Endothelial cell of umbilical vein (primary cell): ENCODE results near the gene ELAVL1. TPM values are rescaled to one million over a fixed set of nuclear protein-coding genes. Genes with fewer than 3 reads are reported as not detected.

Source experiments
- BruUV-seq: library from RNA; stranded (reverse); fragments of 400-500 nt; replicated peaks from 2 replicates; lab custom pipeline; 2021; lab: Mats Ljungman, UMichigan
- CTCF ChIA-PET: fragments of 300-600, 350-600 bp; sonication (Branson Sonifier 250); formaldehyde crosslinking; loops from one replicate; lab custom pipeline; 2021; ENCODE audit warnings: antibody characterized with exemption, inconsistent platforms; lab: Charles Lee
- POLR2A ChIA-PET: fragments of 300-600, 350-600 bp; sonication (Branson Sonifier 250); formaldehyde crosslinking; loops from one replicate; lab custom pipeline; 2021; ENCODE audit warnings: antibody characterized with exemption, inconsistent platforms; lab: Charles Lee
- DNase-seq: peaks from one replicate; pipeline ENCODE4 v3.0.0-alpha.2; 2011; ENCODE audit warnings: low read depth, low spot score
- FAIRE-seq: peaks from 2 replicates; lab custom pipeline; 2011; peaks lifted over from hg19 to GRCh38; lab: Jason Lieb, UNC
- H2AFZ ChIP-seq: 2 replicates; pipeline ENCODE4 v1.6.0; 2012; ENCODE audit warnings: low read depth, low read length, control low read depth, inconsistent platforms
- H3K27ac ChIP-seq: 2 replicates; pipeline ENCODE4 v1.5.1; 2011; ENCODE audit warnings: low read depth, mild to moderate bottlenecking, control low read depth, low read length, moderate library complexity; ENCODE audit not compliant: insufficient read depth
- H3K27me3 ChIP-seq, 2 experiments: 2 replicates each; pipeline versions ENCODE4 v1.6.0 to v1.6.1; 2011; ENCODE audit warnings: low read length in 2 of 2, mixed read lengths in 1 of 2; ENCODE audit not compliant: control insufficient read depth in 2 of 2, insufficient read depth in 2 of 2
- H3K36me3 ChIP-seq, 2 experiments: 2 replicates in 1 of 2; 3 replicates in 1 of 2; pipeline ENCODE4 v1.5.1; 2011; ENCODE audit warnings: low read length in 2 of 2, mild to moderate bottlenecking in 1 of 2, moderate library complexity in 1 of 2; ENCODE audit not compliant: control insufficient read depth in 2 of 2, insufficient read depth in 2 of 2; ENCODE audit errors: extremely low read depth in 1 of 2
- H3K4me1 ChIP-seq: 3 replicates; pipeline ENCODE4 v1.5.1; 2011; ENCODE audit warnings: mild to moderate bottlenecking, low read length; ENCODE audit not compliant: control insufficient read depth, insufficient read depth; ENCODE audit errors: extremely low read depth
- H3K4me2 ChIP-seq: 2 replicates; pipeline ENCODE4 v1.6.1; 2011; ENCODE audit warnings: low read length, control low read depth, mixed read lengths; ENCODE audit not compliant: insufficient read depth
- H3K4me3 ChIP-seq, 3 experiments: fragments of 200-600 bp in 1 of 3; sonication (generic), shearing (Covaris generic) in 1 of 3; replicated peaks in 1 of 3; 2 replicates each; pipeline ENCODE4 v1.5.1; 2011 to 2016; ENCODE audit warnings: control low read depth in 3 of 3, low read length in 3 of 3, mild to moderate bottlenecking in 2 of 3, inconsistent platforms in 1 of 3, low read depth in 1 of 3, moderate library complexity in 1 of 3; ENCODE audit not compliant: insufficient read depth in 1 of 3
- H3K79me2 ChIP-seq: 2 replicates; pipeline ENCODE4 v1.6.0; 2012; ENCODE audit warnings: low read length, inconsistent platforms; ENCODE audit not compliant: control insufficient read depth, insufficient read depth
- H3K9ac ChIP-seq: replicated peaks from 2 replicates; pipeline ENCODE3; 2011; ENCODE audit warnings: low read length, control low read depth; ENCODE audit not compliant: insufficient read depth; ENCODE audit errors: extremely low read depth
- H3K9me1 ChIP-seq: replicated peaks from 3 replicates; pipeline ENCODE4 v1.6.0; 2011; ENCODE audit warnings: mild to moderate bottlenecking, low read length; ENCODE audit not compliant: control insufficient read depth, insufficient read depth; ENCODE audit errors: extremely low read depth
- H3K9me3 ChIP-seq: replicated peaks from 2 replicates; pipeline ENCODE4 v1.5.1; 2012; ENCODE audit warnings: low read length, inconsistent platforms; ENCODE audit not compliant: control insufficient read depth, insufficient read depth
- H4K20me1 ChIP-seq: replicated peaks from 2 replicates; pipeline ENCODE3; 2011; ENCODE audit warnings: mild to moderate bottlenecking, low read length; ENCODE audit not compliant: control insufficient read depth, insufficient read depth; ENCODE audit errors: extremely low read depth
- EZH2 ChIP-seq: IDR thresholded peaks from 2 replicates; pipeline ENCODE4 v1.6.1; 2012; ENCODE audit warnings: borderline replicate concordance, low read depth, mild to moderate bottlenecking, moderate library complexity, low read length, inconsistent platforms; ENCODE audit not compliant: severe bottlenecking
- FOS ChIP-seq: IDR thresholded peaks from 2 replicates; pipeline ENCODE4 v1.6.1; 2011; ENCODE audit warnings: mild to moderate bottlenecking, low read length, moderate library complexity, borderline replicate concordance; ENCODE audit not compliant: insufficient read depth
- GATA2 ChIP-seq: IDR thresholded peaks from 2 replicates; pipeline ENCODE4 v1.7.0; 2011; ENCODE audit warnings: low read depth, mild to moderate bottlenecking, moderate library complexity, mixed read lengths, low read length; ENCODE audit not compliant: insufficient read length, insufficient read depth
- JUN ChIP-seq: IDR thresholded peaks from 2 replicates; pipeline ENCODE4 v1.6.1; 2011; ENCODE audit warnings: borderline replicate concordance, low read depth; ENCODE audit not compliant: insufficient read length, insufficient read depth
- MYC ChIP-seq: IDR thresholded peaks from one replicate; pipeline ENCODE4 v1.6.1; 2011; ENCODE audit warnings: mild to moderate bottlenecking, low read depth, low read length
- POLR2A ChIP-seq: IDR thresholded peaks from 2 replicates; pipeline ENCODE4 v1.6.1; 2012; ENCODE audit warnings: low read depth, mild to moderate bottlenecking, control low read depth, low read length
- POLR2AphosphoS5 ChIP-seq: IDR thresholded peaks from 2 replicates; pipeline ENCODE4 v1.6.1; 2012; ENCODE audit warnings: low read depth, mild to moderate bottlenecking, control low read depth, low read length, moderate library complexity; ENCODE audit not compliant: insufficient read depth
- dilution Hi-C: fragments of 300-500 bp; cut with MboI; formaldehyde crosslinking; loops from one replicate; pipeline ENCODE4 v1.15.0; 2019; ENCODE audit warnings: low sequenced_read_pairs; ENCODE audit not compliant: extremely low pct_ligation_motif_present
- intact Hi-C: fragments of 100-400 bp; cut with micrococcal nuclease; formaldehyde crosslinking; loops from one replicate; pipeline ENCODE4 v1.10.0; 2022
- polyA plus RNA-seq, 4 experiments: library from polyadenylated mRNA; depleted of rRNA in 3 of 4; stranded (reverse) in 3 of 4; unstranded in 1 of 4; fragments of >200 nt; gene quantifications; 2 replicates each; pipeline versions ENCODE4 v1.2.1 to v1.2.3, GENCODE V29; 2011 to 2012; ENCODE audit warnings: missing spikeins in 1 of 4
- total RNA-seq: library from RNA; stranded (reverse); gene quantifications from 2 replicates; pipeline ENCODE4 v1.2.3, GENCODE V29; 2021
- TF ChIP-seq, protein P1 (sequence below): IDR thresholded peaks from 2 replicates; pipeline ENCODE4 v1.6.1; 2011; ENCODE audit not compliant: insufficient read depth, insufficient read length
- TF ChIP-seq, protein P2 (sequence below), 2 donors: IDR thresholded peaks; 1 replicate in 1 of 2; 2 replicates in 1 of 2; pipeline ENCODE4 v1.5.1; 2011; ENCODE audit warnings: low read length in 2 of 2, mild to moderate bottlenecking in 2 of 2, moderate library complexity in 2 of 2, control low read depth in 1 of 2, inconsistent platforms in 1 of 2, low read depth in 1 of 2; ENCODE audit not compliant: insufficient read depth in 1 of 2; ENCODE audit errors: extremely low read depth in 1 of 2

ELAVL1 gene
- total and polyA plus RNA-seq, 2 donors (not counting 3 experiments of a cell fraction or from before 2014, with no cell fraction given) = 46.8 to 134 TPM

DNA sequence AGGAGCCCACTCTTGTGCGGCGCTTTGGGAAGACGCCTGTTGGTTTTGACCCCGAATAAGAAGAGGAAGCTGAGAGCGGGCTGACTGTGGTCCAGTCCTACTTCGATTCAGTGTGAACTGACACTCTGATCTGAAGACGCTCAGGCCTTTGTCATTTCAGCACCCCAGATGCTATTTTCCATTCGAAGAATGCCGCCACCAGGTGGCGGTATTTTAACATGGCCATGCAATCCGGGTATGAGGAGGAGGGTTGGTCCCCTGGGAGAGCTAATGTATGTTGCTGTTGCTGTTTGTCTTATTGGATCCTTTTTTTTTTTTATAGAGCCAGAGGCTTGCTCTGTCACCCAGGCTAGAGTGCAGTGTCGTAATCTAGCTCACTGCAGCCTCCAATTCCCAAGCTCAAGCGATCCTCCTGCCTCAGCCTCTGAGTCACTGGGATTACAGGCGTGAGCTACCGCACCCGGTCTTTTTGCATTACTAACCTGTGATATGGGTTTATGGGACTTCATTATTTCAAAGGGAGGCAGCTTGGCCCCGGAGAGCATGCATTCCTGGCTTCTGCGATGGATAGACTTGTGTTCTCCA lies 61.2 kb downstream of the ELAVL1 start:
- H2AFZ ChIP-seq = peak overlapping the region; percentile 98
- no peak for FAIRE-seq
- peak overlapping the region; percentile 92 for H3K9ac ChIP-seq
- H3K27ac ChIP-seq = peak overlapping the region; percentile 89
- intact Hi-C loops = loop anchor here (1.0 kb wide), 2 partner anchors 214 to 309 kb away; no protein-coding TSS in a partner anchor
- ChIA-PET POLR2A (interaction anchor here (0.5 to 2.0 kb wide), 8 partner anchors 8 to 309 kb away, joined by 3 to 21 read pairs (median 5); partner anchors contain the start of gene SNAPC2), CTCF (interaction anchor here (0.5 to 3.4 kb wide), 38 partner anchors 9 to 857 kb away, joined by 3 to 101 read pairs (median 5); partner anchors contain the start of genes ELAVL1, MAP2K7 and SNAPC2)
- no peaks in the 10 kb centered on the region for H4K20me1 ChIP-seq
- H3K4me3 ChIP-seq = peak overlapping the region; percentile 47 to 88 (median 78)
- dilution Hi-C loops = no loop called here
- TSS peak; percentile 90 for BruUV-seq
- TF ChIP-seq, protein P1, sequence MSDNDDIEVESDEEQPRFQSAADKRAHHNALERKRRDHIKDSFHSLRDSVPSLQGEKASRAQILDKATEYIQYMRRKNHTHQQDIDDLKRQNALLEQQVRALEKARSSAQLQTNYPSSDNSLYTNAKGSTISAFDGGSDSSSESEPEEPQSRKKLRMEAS = no peak
- TF ChIP-seq MYC (no peak), POLR2A (peak; percentile 4), EZH2 (no peak), FOS (no peak), GATA2 (no peak), JUN (no peak), POLR2AphosphoS5 (no peak)
- TF ChIP-seq, protein P2, sequence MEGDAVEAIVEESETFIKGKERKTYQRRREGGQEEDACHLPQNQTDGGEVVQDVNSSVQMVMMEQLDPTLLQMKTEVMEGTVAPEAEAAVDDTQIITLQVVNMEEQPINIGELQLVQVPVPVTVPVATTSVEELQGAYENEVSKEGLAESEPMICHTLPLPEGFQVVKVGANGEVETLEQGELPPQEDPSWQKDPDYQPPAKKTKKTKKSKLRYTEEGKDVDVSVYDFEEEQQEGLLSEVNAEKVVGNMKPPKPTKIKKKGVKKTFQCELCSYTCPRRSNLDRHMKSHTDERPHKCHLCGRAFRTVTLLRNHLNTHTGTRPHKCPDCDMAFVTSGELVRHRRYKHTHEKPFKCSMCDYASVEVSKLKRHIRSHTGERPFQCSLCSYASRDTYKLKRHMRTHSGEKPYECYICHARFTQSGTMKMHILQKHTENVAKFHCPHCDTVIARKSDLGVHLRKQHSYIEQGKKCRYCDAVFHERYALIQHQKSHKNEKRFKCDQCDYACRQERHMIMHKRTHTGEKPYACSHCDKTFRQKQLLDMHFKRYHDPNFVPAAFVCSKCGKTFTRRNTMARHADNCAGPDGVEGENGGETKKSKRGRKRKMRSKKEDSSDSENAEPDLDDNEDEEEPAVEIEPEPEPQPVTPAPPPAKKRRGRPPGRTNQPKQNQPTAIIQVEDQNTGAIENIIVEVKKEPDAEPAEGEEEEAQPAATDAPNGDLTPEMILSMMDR (IDR thresholded peaks at IDR 0.05; ENCODE audit: extremely low read depth in 1 of 2, insufficient read depth in 1 of 2, low read depth in 1 of 2, low read length in 2 of 2) = peak; percentile 75 to 81
- H3K9me1 ChIP-seq = no peaks in the 10 kb centered on the region
- H3K4me2 ChIP-seq = peak overlapping the region; percentile 98
- H3K27me3 ChIP-seq = no peaks in the 10 kb centered on the region
- peaks cover 22% of the 10 kb centered on the region for H3K79me2 ChIP-seq
- DNase-seq = peak; percentile 76
- H3K4me1 ChIP-seq = peaks cover 9% of the 10 kb centered on the region
- no peaks in the 10 kb centered on the region for H3K9me3 ChIP-seq
- H3K36me3 ChIP-seq = peaks cover 0 to 4% of the 10 kb centered on the region in 2 experiments
